Sciatic nerve (tissue), 2 donors: ENCODE results near the gene RBM19. TPM values are rescaled to one million over a fixed set of nuclear protein-coding genes. Genes with fewer than 3 reads are reported as not detected.

Source experiments
- ATAC-seq: fragments of 200-7000 bp; cut with Tn5 transposase; one replicate; pipeline ENCODE4 v1.9.1; 2020; ENCODE audit warnings: mild to moderate bottlenecking, moderate library complexity
- DNase-seq: peaks from one replicate; pipeline ENCODE4 v3.0.0-alpha.2; 2020; ENCODE audit warnings: low spot score
- intact Hi-C: fragments of 100-400 bp; cut with DNase I; formaldehyde crosslinking; loops from one replicate; pipeline ENCODE4 v1.14.2; 2022
- total RNA-seq: library from RNA; stranded (reverse); fragmentation: NEBNext Ultra II Directional; extraction: Animal tissue kit (Norgen Biotek cat#: 25700); gene quantifications from one replicate; pipeline ENCODE4 v1.2.1, GENCODE V29; 2021
- donor health status: DM: no; HTN: no; CAD: no.
- donor health status: DM: no; HTN: no; CAD: no.

The RBM19 gene
- total RNA-seq, 1 donor from 2014 or later: 40.3 TPM

DNA sequence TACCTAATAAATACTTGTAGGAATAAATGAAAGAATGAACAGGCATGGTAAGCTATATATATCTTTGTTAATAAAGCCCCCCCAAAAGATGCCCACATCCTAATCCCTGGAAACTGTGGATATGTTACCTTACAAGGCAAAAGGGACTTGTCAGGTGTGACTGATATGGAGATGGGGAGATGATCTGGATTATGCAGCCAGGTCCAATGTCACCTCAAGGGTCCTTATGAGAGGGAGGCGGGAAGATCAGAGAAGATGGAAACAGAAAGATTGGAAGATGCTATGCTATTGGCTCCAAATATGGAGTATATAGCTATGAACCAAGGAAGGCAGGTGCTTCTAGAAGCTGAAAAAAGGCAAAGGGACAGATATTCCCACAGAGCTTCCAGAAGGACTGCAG is 3.4 kb downstream of the RBM19 start:
- intact Hi-C loops: no loop called here
- DNase-seq (no peak), ATAC-seq (no peak)

DNA sequence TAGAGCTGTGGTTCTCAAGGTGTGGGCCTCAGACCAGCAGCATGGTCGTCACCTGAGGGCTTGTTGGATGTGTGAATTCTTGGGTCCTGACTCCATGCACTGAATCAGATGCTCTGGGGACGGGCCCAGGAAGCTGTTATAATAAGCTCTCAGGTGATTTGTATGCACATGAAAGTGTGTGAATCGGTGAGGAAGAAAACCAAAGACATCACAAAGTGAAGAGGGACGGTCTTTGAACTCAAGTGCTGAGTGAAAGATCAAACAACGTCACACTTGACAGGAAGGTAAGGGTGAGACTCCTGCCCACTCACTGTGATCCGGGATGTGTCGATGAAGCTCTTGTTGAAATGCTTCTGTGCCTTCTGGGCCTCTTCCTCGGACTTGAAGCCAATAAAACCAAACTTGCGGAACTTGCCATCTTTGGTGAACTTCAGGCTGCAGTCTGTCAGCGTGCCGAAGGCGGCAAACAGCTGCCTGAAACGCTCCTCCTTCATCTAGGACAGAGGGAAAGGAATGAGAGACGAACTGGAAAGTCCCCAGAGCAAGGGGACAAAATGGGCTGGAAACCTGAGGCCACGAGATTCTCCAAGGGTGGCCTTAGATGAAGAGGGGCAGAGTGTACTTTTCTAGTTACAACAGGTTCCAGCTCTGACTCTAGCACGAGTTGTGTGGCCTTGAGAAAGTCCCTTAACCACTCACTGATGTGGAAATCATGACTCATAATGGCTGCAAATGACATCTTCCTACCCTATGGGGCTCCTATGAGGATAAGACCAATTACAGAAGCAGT is 4.0 kb downstream of the RBM19 start:
- intact Hi-C loops: no loop called here
- ATAC-seq (no peak), DNase-seq (no peak)

DNA sequence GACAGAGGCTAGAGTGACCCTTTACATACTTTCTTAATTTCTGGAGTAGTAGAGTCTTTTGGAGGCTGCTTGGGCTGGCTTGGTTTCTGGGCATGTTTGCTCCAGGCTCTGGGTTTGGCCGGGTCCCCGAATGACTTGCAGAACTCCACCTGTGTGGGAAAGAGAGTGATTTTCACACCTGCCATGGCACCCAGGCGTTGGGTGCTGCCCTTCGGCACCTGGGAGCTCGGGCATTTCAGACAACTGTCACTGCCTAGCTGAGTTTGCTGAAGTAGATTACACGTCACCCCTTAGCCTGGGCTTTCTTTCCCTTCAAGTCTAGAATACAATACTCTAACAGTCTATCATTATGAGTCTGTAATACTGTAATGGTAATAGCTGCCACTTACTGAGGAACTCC is 6.1 kb downstream of the RBM19 start:
- ATAC-seq (no peak), DNase-seq (no peak)
- intact Hi-C loops: no loop called here

DNA sequence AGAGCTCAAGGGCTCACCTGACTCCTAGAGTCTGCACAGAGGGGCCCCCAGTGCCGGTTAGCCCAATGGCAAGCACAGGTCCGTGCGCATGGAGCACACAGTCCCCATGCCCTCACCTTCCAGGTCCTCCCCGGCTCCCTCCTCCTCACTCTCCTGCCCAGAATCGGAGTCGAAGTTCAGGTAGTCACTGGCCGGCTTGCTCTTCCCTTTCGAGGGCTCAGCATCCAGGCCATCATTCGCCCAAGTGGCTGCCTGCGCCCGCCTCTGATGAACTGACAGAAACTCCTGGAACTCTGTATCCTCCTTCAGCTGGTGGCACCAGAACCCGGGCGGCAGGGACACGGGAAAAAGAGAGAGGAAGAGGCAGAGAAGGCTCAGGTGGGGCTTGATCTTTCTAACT is 7.0 kb downstream of the RBM19 start:
- no peak for DNase-seq
- no peak for ATAC-seq
- intact Hi-C loops: no loop called here

DNA sequence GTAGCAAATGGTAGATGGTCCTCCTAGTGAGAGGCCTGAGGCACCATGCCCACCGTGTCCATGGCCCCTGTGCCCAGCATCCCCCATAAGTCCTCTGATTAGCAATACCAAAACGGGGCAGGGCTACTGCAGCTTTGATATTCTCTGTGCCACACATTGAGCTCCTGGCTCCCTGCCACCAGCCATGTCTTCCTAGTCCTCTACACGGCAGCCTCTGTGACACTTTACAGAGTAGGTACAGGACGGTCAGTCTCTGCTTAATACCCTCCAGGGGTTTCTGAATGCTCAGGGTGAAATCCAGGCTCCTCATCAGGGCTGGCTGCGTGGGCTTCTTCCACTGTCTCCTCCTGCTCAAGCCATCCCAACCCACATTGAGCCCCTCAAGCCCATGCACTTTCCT is 8.0 kb downstream of the RBM19 start:
- intact Hi-C loops: no loop called here
- ATAC-seq (no peak), DNase-seq (no peak)

DNA sequence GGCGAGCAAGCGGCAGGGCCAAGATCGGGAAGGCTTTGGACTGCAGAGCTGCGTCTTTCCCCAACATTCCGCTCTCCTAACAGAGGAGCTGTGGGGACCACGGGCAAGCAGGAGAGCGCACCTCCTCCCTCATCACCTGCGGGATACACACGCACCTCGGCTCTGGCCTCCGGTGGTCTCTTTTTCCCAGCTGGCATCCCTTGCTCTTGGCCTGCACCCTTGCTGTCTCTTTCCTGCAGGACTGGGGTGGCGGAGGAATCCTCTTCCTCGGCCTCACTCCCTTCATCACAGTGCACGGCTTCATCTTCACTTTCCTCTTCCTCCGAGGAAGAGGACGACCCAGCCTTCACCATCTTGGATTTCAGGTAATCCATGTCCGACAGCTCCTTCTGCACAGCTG is 8.5 kb downstream of the RBM19 start:
- DNase-seq (no peak), ATAC-seq (no peak)
- intact Hi-C loops: no loop called here

DNA sequence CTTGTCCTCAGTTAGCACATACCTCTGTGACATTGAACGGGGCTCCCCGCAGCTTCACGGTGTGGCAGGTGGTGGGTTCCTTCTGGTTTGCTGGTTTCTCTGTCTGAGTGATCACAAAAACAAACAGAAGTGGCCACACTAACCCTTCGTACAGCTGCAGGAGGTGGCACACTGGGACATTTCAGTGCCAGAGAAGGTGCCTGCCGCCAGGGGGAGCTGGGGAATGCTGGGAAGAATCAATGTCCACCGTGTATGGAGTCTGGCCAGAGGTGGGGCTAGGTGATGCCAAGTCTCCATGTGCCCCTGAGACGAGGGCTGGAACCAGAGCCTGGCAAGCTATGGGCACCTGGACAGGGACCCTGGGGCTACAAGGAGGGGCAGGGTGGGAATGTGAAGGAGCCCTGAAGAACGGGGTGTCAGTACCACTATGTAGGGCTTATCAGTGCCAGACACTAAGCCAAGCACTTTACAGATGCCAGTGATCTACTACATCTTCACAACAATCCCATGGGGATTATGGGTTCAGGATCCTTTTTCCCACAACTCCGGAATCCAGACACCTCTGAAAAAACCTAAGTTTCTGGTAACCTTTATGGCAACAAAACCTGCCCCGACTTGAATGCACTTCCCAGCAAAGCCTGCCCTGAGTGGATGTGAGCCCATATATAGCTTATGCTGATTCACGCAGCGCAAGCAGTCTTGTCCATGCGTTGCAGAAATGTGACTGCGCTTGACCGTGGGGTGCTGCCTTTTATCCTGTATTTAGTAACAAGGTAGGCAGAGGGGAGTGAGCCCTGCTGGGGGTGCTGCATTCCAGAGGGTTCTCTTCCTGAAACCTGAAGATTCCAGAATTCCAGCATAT is 10.8 kb downstream of the RBM19 start:
- intact Hi-C loops: no loop called here
- DNase-seq (no peak), ATAC-seq (no peak)

DNA sequence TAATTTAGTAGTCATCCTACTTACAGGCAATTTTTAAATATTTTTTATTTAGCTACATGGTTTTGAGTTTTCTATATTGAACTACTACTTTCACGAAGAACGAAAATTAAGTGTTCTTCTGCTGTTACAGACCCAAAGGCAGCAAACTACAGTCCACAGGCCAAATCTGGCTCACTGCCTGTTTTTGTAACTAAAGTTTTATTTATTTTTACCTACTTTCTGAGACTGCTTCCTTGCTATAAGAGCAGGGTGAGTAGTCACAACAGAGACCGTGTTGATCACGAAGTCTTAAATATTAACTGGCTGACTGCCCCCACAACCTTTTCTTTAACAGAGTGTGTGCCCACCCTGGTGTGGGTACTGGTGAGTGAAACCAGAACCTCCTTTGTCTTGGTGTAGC is 11.6 kb downstream of the RBM19 start:
- intact Hi-C loops: no loop called here
- DNase-seq (no peak), ATAC-seq (no peak)

DNA sequence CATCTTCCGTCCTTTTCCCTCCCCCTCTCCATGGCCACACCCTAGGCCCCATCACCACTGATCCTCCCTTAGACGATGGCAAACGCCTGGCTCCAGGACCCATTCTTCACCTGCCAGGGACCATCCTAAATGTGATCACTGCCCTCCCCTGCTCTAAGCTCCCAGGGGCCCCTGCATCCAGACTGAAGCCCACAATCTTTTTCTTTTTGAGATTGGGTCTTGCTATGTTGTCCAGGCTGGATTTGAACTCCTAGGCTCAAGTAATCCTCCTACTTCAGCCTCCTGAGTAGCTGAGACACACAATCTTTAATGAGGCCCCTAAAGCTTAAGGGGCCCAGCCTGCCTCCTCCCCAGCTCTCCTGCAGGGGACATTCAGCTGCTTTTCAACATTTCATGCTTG is 15.3 kb downstream of the RBM19 start:
- ATAC-seq: no peak
- DNase-seq: no peak
- intact Hi-C loops: no loop called here

DNA sequence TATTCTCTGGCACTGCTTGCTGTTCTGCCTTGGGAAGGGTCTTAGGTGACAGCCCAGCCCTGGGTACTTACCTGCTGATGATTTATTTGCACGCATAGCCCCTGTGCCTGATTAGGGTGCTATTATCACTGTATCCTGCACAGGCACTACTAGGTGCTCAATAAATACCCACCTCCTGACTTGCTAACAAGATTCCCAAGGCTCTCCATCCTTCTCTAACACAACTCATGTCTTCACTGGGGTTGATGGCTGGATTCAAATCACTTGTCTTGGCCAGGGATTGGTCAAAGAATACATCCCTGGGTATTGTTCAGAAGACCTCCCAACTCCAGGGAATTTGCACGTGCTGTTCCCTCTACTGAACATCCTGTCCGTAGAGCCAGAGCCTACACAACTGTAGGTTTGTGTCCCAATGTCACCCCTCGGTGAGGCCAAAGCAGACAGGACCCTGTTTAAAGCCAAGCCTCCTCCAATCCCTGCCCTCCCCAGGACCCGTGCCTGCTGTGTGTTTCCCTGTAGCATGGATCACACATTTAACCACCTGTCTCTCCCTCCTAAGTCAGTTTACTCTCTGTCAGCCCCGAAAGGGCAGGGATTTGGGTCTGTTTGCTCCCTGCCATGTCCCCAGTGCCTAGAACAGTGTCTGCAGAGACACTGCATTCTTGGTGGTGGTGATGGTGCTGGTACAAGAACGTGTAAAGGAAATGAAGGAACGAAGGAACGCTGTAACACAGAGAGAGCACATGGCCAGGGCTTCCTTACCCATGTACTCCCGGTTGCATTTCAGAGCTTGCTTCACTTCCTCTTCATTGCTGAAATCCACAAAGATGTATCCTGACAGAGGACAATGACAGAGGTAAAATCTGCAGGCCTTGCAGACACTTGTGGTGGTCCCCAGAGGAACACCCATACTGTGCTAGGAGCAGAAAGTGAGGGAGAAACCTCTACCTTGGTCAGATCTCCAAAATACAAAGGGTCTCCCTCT is 16.5 kb downstream of the RBM19 start:
- DNase-seq (no peak), ATAC-seq (no peak)
- intact Hi-C loops: no loop called here

DNA sequence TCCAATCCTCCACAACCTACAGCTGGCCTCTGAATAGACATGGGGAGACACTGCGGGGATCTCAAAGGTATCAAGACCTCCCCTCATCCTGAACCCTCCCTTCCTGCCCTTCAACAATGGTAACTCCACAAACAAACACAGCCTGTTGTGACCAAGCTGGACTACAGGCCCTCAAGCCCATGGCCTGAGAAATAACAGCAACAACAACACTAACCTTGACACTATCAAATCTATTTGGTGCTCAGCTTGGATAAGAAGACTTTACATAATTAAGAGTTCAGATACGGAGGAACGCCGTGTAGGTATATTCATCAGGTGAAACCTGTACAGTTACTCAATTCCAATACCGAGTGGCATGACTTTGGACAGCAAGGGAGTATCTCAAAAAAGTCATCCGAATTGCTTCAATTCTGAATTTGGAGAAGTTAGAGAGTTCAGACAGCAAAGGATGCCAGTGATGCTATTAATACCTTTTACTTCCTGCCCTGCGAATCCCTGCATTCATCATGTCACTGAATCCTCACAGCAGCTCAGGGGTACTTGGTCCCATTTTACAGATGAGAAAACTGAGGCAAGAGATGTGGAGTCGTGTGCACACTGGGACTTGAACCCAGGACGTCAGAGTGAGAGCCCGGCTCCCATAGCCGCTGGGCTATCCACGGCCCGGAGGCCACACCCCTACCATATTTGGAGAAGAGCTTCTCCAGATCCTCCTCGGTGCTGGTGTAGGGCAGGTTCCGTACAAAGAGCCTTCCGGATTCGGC is 17.8 kb downstream of the RBM19 start:
- DNase-seq: no peak
- no peak for ATAC-seq
- intact Hi-C loops: no loop called here

DNA sequence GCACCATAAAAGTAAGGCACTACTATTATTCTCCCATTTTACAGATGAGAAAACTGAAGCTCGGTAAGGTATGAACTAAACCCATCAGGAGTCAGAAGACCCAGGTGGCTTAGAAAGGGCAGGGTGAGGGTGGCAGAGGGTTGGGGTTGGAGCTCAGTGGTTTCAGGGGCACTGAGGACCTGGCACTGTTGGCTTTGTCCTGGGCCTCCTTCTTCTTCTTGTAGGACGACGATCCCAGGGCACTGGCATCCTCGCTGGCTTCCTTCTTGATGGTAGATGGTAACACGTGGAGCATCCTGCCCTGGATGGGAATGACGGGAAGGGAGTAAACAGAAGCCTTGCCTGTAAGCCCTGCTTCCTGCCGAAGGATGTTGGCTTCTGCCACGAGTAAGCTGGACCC is 19.9 kb downstream of the RBM19 start:
- ATAC-seq: no peak
- no peak for DNase-seq
- intact Hi-C loops: no loop called here

DNA sequence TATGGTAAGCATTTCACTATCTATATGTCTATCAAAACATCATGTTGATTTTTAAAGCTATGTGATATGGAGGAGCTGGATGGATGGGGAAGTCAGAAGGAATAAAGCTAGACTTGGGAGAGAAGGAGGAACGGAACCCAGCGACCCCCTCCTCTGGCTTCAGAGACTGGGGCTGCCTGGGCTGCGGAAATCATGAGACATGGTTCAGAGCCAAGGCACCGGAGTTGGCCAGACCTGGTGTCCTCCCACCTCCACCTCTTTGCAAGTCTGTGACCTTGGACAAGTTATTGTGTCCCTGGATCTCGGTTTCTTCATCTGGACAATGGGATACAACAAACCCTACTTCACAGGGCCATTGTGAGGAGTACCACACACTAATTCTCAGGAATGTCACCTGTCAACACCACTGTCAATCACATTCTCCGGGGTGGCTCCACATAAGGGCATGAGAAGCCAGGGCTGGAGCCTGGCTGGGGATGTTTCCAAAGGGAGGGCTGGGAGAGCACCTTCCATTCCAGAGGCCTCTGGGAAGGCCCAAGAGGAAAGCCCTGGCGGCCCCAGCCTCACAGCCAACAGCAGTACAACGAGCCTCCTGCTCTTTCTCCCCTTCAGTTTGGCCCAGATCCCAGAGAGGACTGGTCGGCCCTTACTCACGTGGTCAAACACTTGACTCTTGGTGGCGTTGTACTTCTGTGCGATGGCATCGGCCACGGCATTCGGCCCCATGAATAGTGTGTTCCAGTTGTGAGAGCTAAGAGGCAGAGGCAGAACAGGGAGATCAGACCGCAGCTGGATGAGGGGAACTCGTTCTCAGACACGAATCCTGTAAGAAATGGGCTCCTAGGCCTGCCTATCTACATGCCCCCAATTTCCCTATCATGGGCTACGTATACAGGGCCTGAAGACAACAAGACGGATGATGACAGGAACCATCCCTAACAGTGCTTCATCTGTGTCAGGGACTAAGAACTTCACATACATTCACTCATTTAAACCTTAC is 20.7 kb downstream of the RBM19 start:
- ATAC-seq (no peak), DNase-seq (no peak)
- intact Hi-C loops: no loop called here

DNA sequence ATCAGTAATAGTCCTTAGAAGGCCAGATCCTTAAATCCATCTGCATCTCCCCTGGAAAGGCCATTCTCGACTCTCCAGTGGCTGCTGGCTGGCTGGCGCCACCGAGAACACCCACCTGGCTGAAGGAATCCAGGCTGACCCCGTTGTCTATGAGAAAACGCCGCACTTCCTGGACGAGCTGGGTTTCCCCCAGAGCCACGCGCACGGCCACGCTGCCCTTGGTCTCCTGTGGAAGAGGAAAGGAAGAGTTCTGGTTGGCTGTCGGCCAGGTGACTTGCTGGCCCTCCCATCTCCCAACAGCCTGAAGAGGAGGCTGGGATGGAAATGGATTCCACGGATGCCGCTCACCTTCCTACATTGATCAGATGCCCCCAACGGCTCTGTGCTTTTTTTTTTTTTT is 23.9 kb downstream of the RBM19 start:
- intact Hi-C loops: no loop called here
- DNase-seq (no peak), ATAC-seq (no peak)

DNA sequence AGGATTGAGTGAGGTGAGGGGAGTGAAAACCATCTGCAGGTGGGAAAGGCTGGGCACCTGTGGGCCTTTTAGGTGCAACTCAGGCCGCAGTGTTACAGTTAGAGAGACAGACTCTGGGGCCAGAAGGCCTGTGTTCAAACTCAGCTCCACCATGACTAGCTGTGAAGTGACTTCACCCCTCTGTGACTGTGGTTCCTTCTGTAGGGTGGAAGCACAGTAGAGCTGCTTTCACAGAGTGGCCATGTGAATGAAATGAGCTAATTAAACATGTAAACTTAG is 25.0 kb downstream of the RBM19 start:
- no peak for DNase-seq
- no peak for ATAC-seq
- intact Hi-C loops: no loop called here

DNA sequence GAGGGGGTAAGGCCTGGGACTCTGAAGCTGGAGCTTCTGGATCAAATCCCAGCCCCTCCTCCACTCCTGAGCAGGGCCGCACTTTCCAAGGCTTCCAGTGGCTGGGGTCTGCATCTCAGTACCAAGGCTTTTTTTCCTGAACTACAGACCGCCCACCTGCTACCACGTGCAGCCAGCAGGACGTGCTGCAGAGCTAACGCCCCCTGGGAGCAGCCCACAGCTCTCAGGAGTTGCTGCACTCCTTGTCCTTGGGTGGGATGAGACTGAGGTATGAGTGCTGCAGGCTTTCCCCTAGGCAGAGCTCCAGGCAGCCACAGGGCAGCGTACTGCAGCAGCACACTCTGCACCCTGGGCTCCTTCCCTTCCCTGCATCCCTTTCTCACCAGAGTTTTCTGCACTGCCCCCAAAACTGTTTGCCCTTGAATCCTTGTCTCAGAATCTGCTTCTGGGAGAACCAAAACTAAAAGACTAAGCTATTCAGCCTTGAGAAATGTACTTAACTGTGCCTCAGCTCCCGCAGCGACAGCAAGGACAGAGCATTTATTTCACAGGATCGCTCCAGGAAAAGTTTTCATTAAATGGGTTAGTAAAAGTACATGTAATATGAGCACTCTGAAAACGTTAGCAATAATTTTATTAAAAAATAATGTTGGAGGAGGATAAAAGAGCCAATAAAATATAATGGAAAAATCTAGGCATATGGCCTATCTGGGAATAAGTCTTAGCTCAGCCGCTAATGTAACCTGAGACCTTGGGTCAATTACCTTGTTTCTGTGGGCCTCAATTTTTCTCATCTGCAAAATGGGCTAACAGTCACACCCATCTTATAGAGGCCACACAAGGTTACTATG is 25.5 kb downstream of the RBM19 start:
- intact Hi-C loops: no loop called here
- no peak for ATAC-seq

DNA sequence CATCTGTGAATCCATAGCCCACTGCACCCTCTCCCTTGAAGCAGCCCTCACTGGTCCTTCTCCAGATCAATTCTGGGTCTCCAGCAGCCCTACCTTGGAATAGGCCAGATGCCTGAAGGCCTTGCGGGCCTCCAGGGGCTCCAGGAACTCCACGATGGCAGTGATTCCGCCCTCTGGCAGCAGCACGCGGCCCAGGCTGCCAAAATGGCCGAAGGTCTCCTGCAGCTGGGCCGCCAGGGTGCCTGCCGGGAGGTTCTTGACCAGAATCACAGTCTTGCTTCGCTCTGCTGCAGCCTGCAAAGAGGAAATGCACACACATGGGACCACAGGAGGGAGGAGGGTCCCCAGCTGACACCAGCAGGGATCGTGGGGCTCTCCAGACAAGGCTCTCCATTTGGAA is 26.3 kb downstream of the RBM19 start:
- intact Hi-C loops: no loop called here
- ATAC-seq: no peak
- no peak for DNase-seq

More for the DNA sequence above, 25.5 kb downstream of the RBM19 start:
- no peak for DNase-seq
